GM23338 (cell line): ENCODE results near the gene TMEM59L. TPM values are rescaled to one million over a fixed set of nuclear protein-coding genes. Genes with fewer than 3 reads are reported as not detected.

ENCODE experiments used
- polyA plus RNA-seq: library from polyadenylated mRNA; unstranded; fragments of >200 nt; fragmentation: Nextera tagmentation; extraction: Ambion mirVana; gene quantifications from 2 replicates; pipeline ENCODE4 v1.2.1, GENCODE V29; 2016
- small RNA-seq: library from RNA; depleted of rRNA; stranded (forward); fragments of <200 nt; gene quantifications from one replicate; pipeline ENCODE3, GENCODE V24; 2014; ENCODE audit warnings: low replicate concordance
- total RNA-seq: library from RNA; depleted of rRNA; stranded (reverse); fragments of >200 nt; shearing (Covaris generic); gene quantifications from 2 replicates; pipeline ENCODE4 v1.2.3, GENCODE V29; 2014; rRNA removed

The TMEM59L gene
- total and polyA plus RNA-seq, 2 experiments from 2014 or later: 9.8 to 15.7 TPM

Small RNAs within 50 kb of the gene (small RNA-seq; reads per million reads assigned to genes)
- gene RN7SL155P: not detected

Other genes starting within 250 kb of the TMEM59L start
- gene GDF15, start 226.7 kb upstream of the TMEM59L start, total RNA-seq: 15.7 and 19.8 TPM in 2 replicates
- gene GDF15, start 226.7 kb upstream of the TMEM59L start, polyA plus RNA-seq: 12.6 and 18.3 TPM in 2 replicates
- gene LRRC25, start 215.2 kb upstream of the TMEM59L start, total RNA-seq: 0.17 TPM in 1 of 2 replicates, not detected in the other
- 0.14 and 0.24 TPM in 2 replicates for gene LRRC25, start 215.2 kb upstream of the TMEM59L start, polyA plus RNA-seq
- 42.8 and 44.4 TPM in 2 replicates for gene SSBP4, start 193.5 kb upstream of the TMEM59L start, total RNA-seq
- gene SSBP4, start 193.5 kb upstream of the TMEM59L start, polyA plus RNA-seq: 47.9 and 52.0 TPM in 2 replicates
- gene ISYNA1, start 174.7 kb upstream of the TMEM59L start, total RNA-seq: 199 and 208 TPM in 2 replicates
- 191 and 217 TPM in 2 replicates for gene ISYNA1, start 174.7 kb upstream of the TMEM59L start, polyA plus RNA-seq
- 16.2 and 20.1 TPM in 2 replicates for gene ELL, start 90.8 kb upstream of the TMEM59L start, total RNA-seq
- 9.1 and 11.3 TPM in 2 replicates for gene ELL, start 90.8 kb upstream of the TMEM59L start, polyA plus RNA-seq
- gene FKBP8, start 69.3 kb upstream of the TMEM59L start, total RNA-seq: 291 and 367 TPM in 2 replicates
- 158 and 164 TPM in 2 replicates for gene FKBP8, start 69.3 kb upstream of the TMEM59L start, polyA plus RNA-seq
- gene KXD1, start 55.0 kb upstream of the TMEM59L start, total RNA-seq: 162 and 164 TPM in 2 replicates
- 108 and 111 TPM in 2 replicates for gene KXD1, start 55.0 kb upstream of the TMEM59L start, polyA plus RNA-seq
- 627 and 649 TPM in 2 replicates for gene UBA52, start 41.0 kb upstream of the TMEM59L start, total RNA-seq
- gene UBA52, start 41.0 kb upstream of the TMEM59L start, polyA plus RNA-seq: 1,301 and 1,361 TPM in 2 replicates
- gene REX1BD, start 24.1 kb upstream of the TMEM59L start, total RNA-seq: 121 and 124 TPM in 2 replicates
- gene REX1BD, start 24.1 kb upstream of the TMEM59L start, polyA plus RNA-seq: 135 and 138 TPM in 2 replicates
- 17.1 and 18.1 TPM in 2 replicates for gene CRLF1, start 6.1 kb upstream of the TMEM59L start, total RNA-seq
- 19.7 and 22.9 TPM in 2 replicates for gene CRLF1, start 6.1 kb upstream of the TMEM59L start, polyA plus RNA-seq
- gene KLHL26, start 24.2 kb downstream of the TMEM59L start, total RNA-seq: 11.2 and 13.7 TPM in 2 replicates
- 3.6 and 6.4 TPM in 2 replicates for gene KLHL26, start 24.2 kb downstream of the TMEM59L start, polyA plus RNA-seq
- 5.4 and 7.1 TPM in 2 replicates for gene CRTC1, start 70.8 kb downstream of the TMEM59L start, total RNA-seq
- gene CRTC1, start 70.8 kb downstream of the TMEM59L start, polyA plus RNA-seq: 6.7 and 8.4 TPM in 2 replicates
- 0.63 TPM in 1 of 2 replicates, not detected in the other for gene COMP, start 178.4 kb downstream of the TMEM59L start, total RNA-seq
- 0.31 and 0.58 TPM in 2 replicates for gene COMP, start 178.4 kb downstream of the TMEM59L start, polyA plus RNA-seq
- gene UPF1, start 219.1 kb downstream of the TMEM59L start, total RNA-seq: 81.9 and 138 TPM in 2 replicates
- gene UPF1, start 219.1 kb downstream of the TMEM59L start, polyA plus RNA-seq: 13.8 and 14.3 TPM in 2 replicates